H1 (cell line): Measurements from ENCODE around the gene TFB1M. TPM values are rescaled to one million over a fixed set of nuclear protein-coding genes. Genes with fewer than 3 reads are reported as not detected.

ENCODE experiments used
- BACH1 ChIP-seq: IDR thresholded peaks from 2 replicates; pipeline ENCODE4 v1.6.1; 2012; ENCODE audit warnings: low read length, improper control_type of control experiment
- SIX5 ChIP-seq: IDR thresholded peaks from 2 replicates; pipeline ENCODE4 v1.6.1; 2011; ENCODE audit warnings: mild to moderate bottlenecking, low read depth, low read length
- polyA plus RNA-seq, 7 experiments: library from polyadenylated mRNA; depleted of rRNA in 3 of 7; stranded (reverse) in 5 of 7; unstranded in 2 of 7; fragments of >200 nt in 5 of 7; fragments of 200-250 nt in 2 of 7; gene quantifications; 1 replicate in 5 of 7; 2 replicates in 1 of 7; 4 replicates in 1 of 7; pipeline versions ENCODE4 v1.2.1 to v1.2.3, GENCODE V29; 2011 to 2013; ENCODE audit warnings: missing spikeins in 2 of 7, mixed read lengths in 2 of 7
- total RNA-seq: library from RNA; stranded (reverse); fragmentation: NEBNext Ultra II Directional; extraction: Animal tissue kit (Norgen Biotek cat#: 25700); gene quantifications from 2 replicates; pipeline ENCODE4 v1.2.1, GENCODE V29; 2021

Gene TFB1M
- total and polyA plus RNA-seq, 2 of the 8 experiments (the other 6 are each of a cell fraction or from before 2014, with no cell fraction given): 28.2 to 49.4 TPM

- TF ChIP-seq SIX5: no peak
- no peak for TF ChIP-seq BACH1
Measured at GRCh38 chr6:155212106-155212505, 102.2 kb downstream of the TFB1M start (continued).
